ENCODE data around the gene C4orf51.
"Not testable (repeated sequence)": the region's sequence is repeated elsewhere in the genome, so short reads cannot be mapped to it uniquely, and the experiment has no call there.

The C4orf51 gene

GRCh38 chr4:145679991-145680455 is at the start of gene C4orf51:
Gene C4orf51 (plus strand): TSS chr4:145680146. CDS start chr4:145680204, 58 bp downstream.
- no peak for DNase-seq

- no peak for DNase-seq
Observed at GRCh38 chr4:145635117-145635516, 44.8 kb upstream of the C4orf51 start.

GRCh38 chr4:145635630-145636029 is 44.3 kb upstream of the C4orf51 start:
- no peak for DNase-seq

- no peak for DNase-seq
Observed at GRCh38 chr4:145639186-145639698, 40.7 kb upstream of the C4orf51 start.

GRCh38 chr4:145640236-145640635 is 39.7 kb upstream of the C4orf51 start:
- DNase-seq, result not testable (repeated sequence)

- no peak for DNase-seq
Observed at GRCh38 chr4:145643295-145643694, 36.7 kb upstream of the C4orf51 start.

- DNase-seq, result no peak
Observed at GRCh38 chr4:145644699-145645098, 35.2 kb upstream of the C4orf51 start.

GRCh38 chr4:145656156-145656555 is 23.8 kb upstream of the C4orf51 start:
- DNase-seq, result no peak

GRCh38 chr4:145660064-145660463 is 19.9 kb upstream of the C4orf51 start:
- no peak for DNase-seq

GRCh38 chr4:145663194-145663593 is 16.8 kb upstream of the C4orf51 start:
- no peak for DNase-seq

GRCh38 chr4:145665773-145666172 is 14.2 kb upstream of the C4orf51 start:
- DNase-seq, result no peak

- DNase-seq, result no peak
Observed at GRCh38 chr4:145670422-145670821, 9.5 kb upstream of the C4orf51 start.

GRCh38 chr4:145679520-145679919 is 426 bp upstream of the C4orf51 start:
- no peak for DNase-seq

- no peak for DNase-seq
Observed at GRCh38 chr4:145680902-145681301, 956 bp downstream of the C4orf51 start.

GRCh38 chr4:145681518-145681917 is 1.6 kb downstream of the C4orf51 start:
- no peak for DNase-seq

- DNase-seq, result no peak
Observed at GRCh38 chr4:145681956-145682355, 2.0 kb downstream of the C4orf51 start.

GRCh38 chr4:145686991-145687390 is 7.0 kb downstream of the C4orf51 start:
- DNase-seq, result no peak

- DNase-seq, result no peak
Observed at GRCh38 chr4:145690610-145691009, 10.7 kb downstream of the C4orf51 start.

GRCh38 chr4:145691416-145691815 is 11.5 kb downstream of the C4orf51 start:
- not testable (repeated sequence) for DNase-seq

GRCh38 chr4:145694929-145695328 is 15.0 kb downstream of the C4orf51 start:
- DNase-seq, result no peak

- DNase-seq, result no peak
Observed at GRCh38 chr4:145697332-145697731, 17.4 kb downstream of the C4orf51 start.

- DNase-seq, result no peak
Observed at GRCh38 chr4:145698507-145698906, 18.6 kb downstream of the C4orf51 start.

GRCh38 chr4:145703850-145704497 is 24.0 kb downstream of the C4orf51 start:
- no peak for DNase-seq

GRCh38 chr4:145709336-145709735 is 29.4 kb downstream of the C4orf51 start:
- no peak for DNase-seq

GRCh38 chr4:145709843-145710242 is 29.9 kb downstream of the C4orf51 start:
- DNase-seq, result no peak

Data from activated T-cell treated with anti-CD3 and anti-CD28 coated beads, Interleukin-2, amount 50 U/mL, for 1 hour (primary cell).